Endothelial cell of umbilical vein (primary cell): Measurements from ENCODE around the gene KLLN. TPM values are rescaled to one million over a fixed set of nuclear protein-coding genes. Genes with fewer than 3 reads are reported as not detected.

ENCODE experiments used
- BruUV-seq: library from RNA; stranded (reverse); fragments of 400-500 nt; replicated peaks from 2 replicates; lab custom pipeline; 2021; lab: Mats Ljungman, UMichigan
- CTCF ChIA-PET: fragments of 300-600, 350-600 bp; sonication (Branson Sonifier 250); formaldehyde crosslinking; loops from one replicate; lab custom pipeline; 2021; ENCODE audit warnings: antibody characterized with exemption, inconsistent platforms; lab: Charles Lee
- POLR2A ChIA-PET: fragments of 300-600, 350-600 bp; sonication (Branson Sonifier 250); formaldehyde crosslinking; loops from one replicate; lab custom pipeline; 2021; ENCODE audit warnings: antibody characterized with exemption, inconsistent platforms; lab: Charles Lee
- DNase-seq: peaks from one replicate; pipeline ENCODE4 v3.0.0-alpha.2; 2011; ENCODE audit warnings: low read depth, low spot score
- FAIRE-seq: peaks from 2 replicates; lab custom pipeline; 2011; peaks lifted over from hg19 to GRCh38; lab: Jason Lieb, UNC
- H2AFZ ChIP-seq: 2 replicates; pipeline ENCODE4 v1.6.0; 2012; ENCODE audit warnings: low read depth, low read length, control low read depth, inconsistent platforms
- H3K27ac ChIP-seq: 2 replicates; pipeline ENCODE4 v1.5.1; 2011; ENCODE audit warnings: low read depth, mild to moderate bottlenecking, control low read depth, low read length, moderate library complexity; ENCODE audit not compliant: insufficient read depth
- H3K27me3 ChIP-seq, 2 experiments: 2 replicates each; pipeline versions ENCODE4 v1.6.0 to v1.6.1; 2011; ENCODE audit warnings: low read length in 2 of 2, mixed read lengths in 1 of 2; ENCODE audit not compliant: control insufficient read depth in 2 of 2, insufficient read depth in 2 of 2
- H3K36me3 ChIP-seq, 2 experiments: 2 replicates in 1 of 2; 3 replicates in 1 of 2; pipeline ENCODE4 v1.5.1; 2011; ENCODE audit warnings: low read length in 2 of 2, mild to moderate bottlenecking in 1 of 2, moderate library complexity in 1 of 2; ENCODE audit not compliant: control insufficient read depth in 2 of 2, insufficient read depth in 2 of 2; ENCODE audit errors: extremely low read depth in 1 of 2
- H3K4me1 ChIP-seq: 3 replicates; pipeline ENCODE4 v1.5.1; 2011; ENCODE audit warnings: mild to moderate bottlenecking, low read length; ENCODE audit not compliant: control insufficient read depth, insufficient read depth; ENCODE audit errors: extremely low read depth
- H3K4me2 ChIP-seq: 2 replicates; pipeline ENCODE4 v1.6.1; 2011; ENCODE audit warnings: low read length, control low read depth, mixed read lengths; ENCODE audit not compliant: insufficient read depth
- H3K4me3 ChIP-seq, 3 experiments: fragments of 200-600 bp in 1 of 3; sonication (generic), shearing (Covaris generic) in 1 of 3; replicated peaks in 1 of 3; 2 replicates each; pipeline ENCODE4 v1.5.1; 2011 to 2016; ENCODE audit warnings: control low read depth in 3 of 3, low read length in 3 of 3, mild to moderate bottlenecking in 2 of 3, inconsistent platforms in 1 of 3, low read depth in 1 of 3, moderate library complexity in 1 of 3; ENCODE audit not compliant: insufficient read depth in 1 of 3
- H3K79me2 ChIP-seq: 2 replicates; pipeline ENCODE4 v1.6.0; 2012; ENCODE audit warnings: low read length, inconsistent platforms; ENCODE audit not compliant: control insufficient read depth, insufficient read depth
- H3K9ac ChIP-seq: replicated peaks from 2 replicates; pipeline ENCODE3; 2011; ENCODE audit warnings: low read length, control low read depth; ENCODE audit not compliant: insufficient read depth; ENCODE audit errors: extremely low read depth
- H3K9me1 ChIP-seq: replicated peaks from 3 replicates; pipeline ENCODE4 v1.6.0; 2011; ENCODE audit warnings: mild to moderate bottlenecking, low read length; ENCODE audit not compliant: control insufficient read depth, insufficient read depth; ENCODE audit errors: extremely low read depth
- H3K9me3 ChIP-seq: replicated peaks from 2 replicates; pipeline ENCODE4 v1.5.1; 2012; ENCODE audit warnings: low read length, inconsistent platforms; ENCODE audit not compliant: control insufficient read depth, insufficient read depth
- H4K20me1 ChIP-seq: replicated peaks from 2 replicates; pipeline ENCODE3; 2011; ENCODE audit warnings: mild to moderate bottlenecking, low read length; ENCODE audit not compliant: control insufficient read depth, insufficient read depth; ENCODE audit errors: extremely low read depth
- EZH2 ChIP-seq: IDR thresholded peaks from 2 replicates; pipeline ENCODE4 v1.6.1; 2012; ENCODE audit warnings: borderline replicate concordance, low read depth, mild to moderate bottlenecking, moderate library complexity, low read length, inconsistent platforms; ENCODE audit not compliant: severe bottlenecking
- FOS ChIP-seq: IDR thresholded peaks from 2 replicates; pipeline ENCODE4 v1.6.1; 2011; ENCODE audit warnings: mild to moderate bottlenecking, low read length, moderate library complexity, borderline replicate concordance; ENCODE audit not compliant: insufficient read depth
- GATA2 ChIP-seq: IDR thresholded peaks from 2 replicates; pipeline ENCODE4 v1.7.0; 2011; ENCODE audit warnings: low read depth, mild to moderate bottlenecking, moderate library complexity, mixed read lengths, low read length; ENCODE audit not compliant: insufficient read length, insufficient read depth
- JUN ChIP-seq: IDR thresholded peaks from 2 replicates; pipeline ENCODE4 v1.6.1; 2011; ENCODE audit warnings: borderline replicate concordance, low read depth; ENCODE audit not compliant: insufficient read length, insufficient read depth
- MYC ChIP-seq: IDR thresholded peaks from one replicate; pipeline ENCODE4 v1.6.1; 2011; ENCODE audit warnings: mild to moderate bottlenecking, low read depth, low read length
- POLR2A ChIP-seq: IDR thresholded peaks from 2 replicates; pipeline ENCODE4 v1.6.1; 2012; ENCODE audit warnings: low read depth, mild to moderate bottlenecking, control low read depth, low read length
- POLR2AphosphoS5 ChIP-seq: IDR thresholded peaks from 2 replicates; pipeline ENCODE4 v1.6.1; 2012; ENCODE audit warnings: low read depth, mild to moderate bottlenecking, control low read depth, low read length, moderate library complexity; ENCODE audit not compliant: insufficient read depth
- dilution Hi-C: fragments of 300-500 bp; cut with MboI; formaldehyde crosslinking; loops from one replicate; pipeline ENCODE4 v1.15.0; 2019; ENCODE audit warnings: low sequenced_read_pairs; ENCODE audit not compliant: extremely low pct_ligation_motif_present
- intact Hi-C: fragments of 100-400 bp; cut with micrococcal nuclease; formaldehyde crosslinking; loops from one replicate; pipeline ENCODE4 v1.10.0; 2022
- polyA plus RNA-seq, 4 experiments: library from polyadenylated mRNA; depleted of rRNA in 3 of 4; stranded (reverse) in 3 of 4; unstranded in 1 of 4; fragments of >200 nt; gene quantifications; 2 replicates each; pipeline versions ENCODE4 v1.2.1 to v1.2.3, GENCODE V29; 2011 to 2012; ENCODE audit warnings: missing spikeins in 1 of 4
- total RNA-seq: library from RNA; stranded (reverse); gene quantifications from 2 replicates; pipeline ENCODE4 v1.2.3, GENCODE V29; 2021
- TF ChIP-seq, protein P1 (sequence below), 2 donors: IDR thresholded peaks; 1 replicate in 1 of 2; 2 replicates in 1 of 2; pipeline ENCODE4 v1.5.1; 2011; ENCODE audit warnings: low read length in 2 of 2, mild to moderate bottlenecking in 2 of 2, moderate library complexity in 2 of 2, control low read depth in 1 of 2, inconsistent platforms in 1 of 2, low read depth in 1 of 2; ENCODE audit not compliant: insufficient read depth in 1 of 2; ENCODE audit errors: extremely low read depth in 1 of 2
- TF ChIP-seq, protein P2 (sequence below): IDR thresholded peaks from 2 replicates; pipeline ENCODE4 v1.6.1; 2011; ENCODE audit not compliant: insufficient read depth, insufficient read length

KLLN gene
- total and polyA plus RNA-seq, 2 donors (not counting 3 experiments of a cell fraction or from before 2014, with no cell fraction given) = 0.14 to 0.31 TPM

DNA sequence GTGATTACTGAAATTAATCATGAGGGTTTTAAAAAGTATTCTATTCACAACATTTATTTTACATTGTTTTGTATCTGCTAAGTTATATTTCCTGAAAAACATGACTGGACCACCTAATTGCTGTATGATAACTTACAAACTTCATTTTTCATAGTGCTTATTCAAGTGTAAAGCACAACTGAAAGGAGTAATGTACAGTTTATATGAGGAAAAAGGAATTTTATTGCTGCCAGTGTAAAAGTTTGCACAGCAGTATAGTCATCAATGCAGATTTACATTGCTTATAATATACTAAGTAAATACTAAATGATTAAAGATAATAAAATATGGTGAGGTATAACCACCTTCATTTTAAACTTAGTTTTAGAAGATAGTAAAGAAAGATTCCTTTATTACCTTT lies 4.1 kb upstream of the KLLN start:
- H3K9me3 ChIP-seq = no peaks in the 10 kb centered on the region
- BruUV-seq = no TSS peak
- H3K9me1 ChIP-seq = no peaks in the 10 kb centered on the region
- ChIA-PET POLR2A (no interaction called here), CTCF (no interaction called here)
- intact Hi-C loops = loop anchor here (10.0 kb wide), 1 partner anchor 333 kb away; no protein-coding TSS in a partner anchor
- DNase-seq (peak; percentile 39), FAIRE-seq (no peak)
- H3K4me3 ChIP-seq = peak overlapping the region; percentile 50 to 99 (median 93)
- H3K4me1 ChIP-seq = peaks cover 15% of the 10 kb centered on the region
- peak overlapping the region; percentile 86 for H3K9ac ChIP-seq
- peak overlapping the region; percentile 22 for H3K27ac ChIP-seq
- peaks cover 79% of the 10 kb centered on the region for H3K79me2 ChIP-seq
- TF ChIP-seq FOS (no peak), MYC (no peak), POLR2AphosphoS5 (no peak), POLR2A (no peak), JUN (no peak), EZH2 (no peak), GATA2 (no peak)
- TF ChIP-seq, protein P1, sequence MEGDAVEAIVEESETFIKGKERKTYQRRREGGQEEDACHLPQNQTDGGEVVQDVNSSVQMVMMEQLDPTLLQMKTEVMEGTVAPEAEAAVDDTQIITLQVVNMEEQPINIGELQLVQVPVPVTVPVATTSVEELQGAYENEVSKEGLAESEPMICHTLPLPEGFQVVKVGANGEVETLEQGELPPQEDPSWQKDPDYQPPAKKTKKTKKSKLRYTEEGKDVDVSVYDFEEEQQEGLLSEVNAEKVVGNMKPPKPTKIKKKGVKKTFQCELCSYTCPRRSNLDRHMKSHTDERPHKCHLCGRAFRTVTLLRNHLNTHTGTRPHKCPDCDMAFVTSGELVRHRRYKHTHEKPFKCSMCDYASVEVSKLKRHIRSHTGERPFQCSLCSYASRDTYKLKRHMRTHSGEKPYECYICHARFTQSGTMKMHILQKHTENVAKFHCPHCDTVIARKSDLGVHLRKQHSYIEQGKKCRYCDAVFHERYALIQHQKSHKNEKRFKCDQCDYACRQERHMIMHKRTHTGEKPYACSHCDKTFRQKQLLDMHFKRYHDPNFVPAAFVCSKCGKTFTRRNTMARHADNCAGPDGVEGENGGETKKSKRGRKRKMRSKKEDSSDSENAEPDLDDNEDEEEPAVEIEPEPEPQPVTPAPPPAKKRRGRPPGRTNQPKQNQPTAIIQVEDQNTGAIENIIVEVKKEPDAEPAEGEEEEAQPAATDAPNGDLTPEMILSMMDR (IDR thresholded peaks at IDR 0.05; ENCODE audit: extremely low read depth in 1 of 2, insufficient read depth in 1 of 2, low read depth in 1 of 2, low read length in 2 of 2) = no peak
- TF ChIP-seq, protein P2, sequence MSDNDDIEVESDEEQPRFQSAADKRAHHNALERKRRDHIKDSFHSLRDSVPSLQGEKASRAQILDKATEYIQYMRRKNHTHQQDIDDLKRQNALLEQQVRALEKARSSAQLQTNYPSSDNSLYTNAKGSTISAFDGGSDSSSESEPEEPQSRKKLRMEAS = no peak
- H2AFZ ChIP-seq = no peak overlapping the region
- H3K36me3 ChIP-seq = no peaks in the 10 kb centered on the region
- H4K20me1 ChIP-seq = peaks cover 3% of the 10 kb centered on the region
- dilution Hi-C loops = loop anchor here (25.0 kb wide), 1 partner anchor 695 kb away; no protein-coding TSS in a partner anchor
- no peaks in the 10 kb centered on the region for H3K27me3 ChIP-seq
- H3K4me2 ChIP-seq = peak overlapping the region; percentile 99
